HG02571 (cell line): ENCODE results near the gene EML6.
A peak's percentile ranks its signal among the peaks of the same experiment; 100 is the strongest.
"Not testable (repeated sequence)": the region's sequence is repeated elsewhere in the genome, so short reads cannot be mapped to it uniquely, and the experiment has no call there.

ENCODE experiments used
- ATAC-seq: cut with Tn5 transposase; IDR thresholded peaks from one replicate; pipeline ENCODE4 v1.9.1; 2021; ENCODE audit warnings: mild to moderate bottlenecking, moderate library complexity; ENCODE audit not compliant: unreplicated experiment

Gene EML6

GRCh38 chr2:54839461-54840255, 116.2 kb downstream of the EML6 start:
- no peak for ATAC-seq

DNA sequence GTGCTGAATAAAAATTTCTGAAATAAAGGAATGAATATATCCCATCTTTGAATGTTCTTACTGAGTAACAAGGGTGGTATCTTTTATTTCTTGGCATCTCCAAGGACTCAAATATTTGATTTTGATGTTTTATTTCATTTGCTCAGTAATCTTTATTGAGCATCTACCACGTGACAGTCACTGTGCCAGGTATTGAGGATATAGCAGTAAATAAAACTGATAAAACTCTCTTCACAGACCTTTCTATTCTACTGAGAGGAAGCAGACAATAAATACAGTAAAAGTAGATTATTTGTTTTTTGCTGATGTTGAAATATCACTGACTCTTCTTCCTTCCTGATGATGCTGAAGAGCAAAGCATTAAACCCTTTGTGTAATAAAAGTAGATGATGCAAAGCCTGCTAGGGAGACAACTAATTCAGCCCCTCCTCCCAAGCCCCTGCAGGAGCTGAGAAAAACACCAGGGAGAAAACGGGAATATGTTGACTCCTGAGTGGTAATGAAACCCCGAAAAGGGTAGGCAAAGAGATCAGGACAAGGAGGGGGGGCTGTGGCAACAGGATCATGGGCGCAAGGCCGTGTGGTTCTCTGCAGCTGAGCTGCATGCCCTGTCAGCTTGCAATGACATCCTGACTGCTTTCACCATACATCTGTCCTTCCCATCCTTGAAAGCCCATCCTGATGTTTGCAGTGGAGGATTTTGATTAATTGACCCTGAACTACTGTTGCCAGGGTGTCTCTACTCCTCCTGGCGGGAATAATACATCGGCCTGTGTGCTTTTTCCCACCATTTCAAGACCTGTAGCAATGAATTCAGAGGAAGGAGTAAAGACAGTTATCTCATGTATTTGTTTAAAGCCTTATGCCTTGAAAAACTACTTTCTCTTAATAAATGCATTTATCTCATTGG, 117.4 kb downstream of the EML6 start:
- ATAC-seq: no peak

DNA sequence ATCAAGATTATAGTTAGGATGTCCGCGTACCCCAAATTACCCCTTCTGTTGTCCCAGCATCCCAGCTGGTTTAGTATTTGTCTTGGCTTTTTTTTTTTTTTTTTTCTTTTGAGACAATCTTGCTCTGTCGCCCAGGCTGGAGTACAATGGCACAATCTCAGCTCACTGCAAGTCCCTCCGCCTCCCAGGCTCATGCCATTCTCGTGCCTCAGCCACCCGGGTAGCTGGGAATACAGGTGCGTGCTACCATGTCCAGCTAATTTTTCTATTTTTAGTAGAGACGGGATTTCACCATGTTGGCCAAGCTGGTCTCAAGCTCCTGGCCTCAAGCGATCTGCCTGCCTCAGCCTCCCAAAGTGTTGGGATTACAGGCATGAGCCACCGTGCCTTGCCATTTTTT, 118.0 kb downstream of the EML6 start:
- not testable (repeated sequence) for ATAC-seq

- no peak for ATAC-seq
These were observed 121.6 kb downstream of the EML6 start for GRCh38 chr2:54845094-54845493.

DNA sequence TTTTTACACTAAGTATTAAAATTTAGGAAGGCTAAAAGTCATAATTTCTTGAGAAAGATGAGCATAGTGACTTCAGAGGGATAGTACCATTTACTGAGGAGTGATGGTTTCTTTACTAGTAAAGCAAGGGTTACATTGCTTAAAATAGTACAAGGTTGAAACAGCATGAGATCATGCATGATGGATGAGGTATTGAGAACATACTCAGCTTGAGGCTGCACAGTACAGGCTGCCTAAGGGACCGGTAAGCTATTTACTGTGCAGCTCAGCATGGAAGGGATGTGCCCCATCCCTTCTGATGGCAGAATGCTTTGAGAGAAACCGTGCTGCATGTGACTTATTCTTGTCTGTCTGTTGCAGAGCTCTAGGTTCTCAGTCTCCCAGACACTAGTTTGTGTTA, 122.1 kb downstream of the EML6 start:
- no peak for ATAC-seq

DNA sequence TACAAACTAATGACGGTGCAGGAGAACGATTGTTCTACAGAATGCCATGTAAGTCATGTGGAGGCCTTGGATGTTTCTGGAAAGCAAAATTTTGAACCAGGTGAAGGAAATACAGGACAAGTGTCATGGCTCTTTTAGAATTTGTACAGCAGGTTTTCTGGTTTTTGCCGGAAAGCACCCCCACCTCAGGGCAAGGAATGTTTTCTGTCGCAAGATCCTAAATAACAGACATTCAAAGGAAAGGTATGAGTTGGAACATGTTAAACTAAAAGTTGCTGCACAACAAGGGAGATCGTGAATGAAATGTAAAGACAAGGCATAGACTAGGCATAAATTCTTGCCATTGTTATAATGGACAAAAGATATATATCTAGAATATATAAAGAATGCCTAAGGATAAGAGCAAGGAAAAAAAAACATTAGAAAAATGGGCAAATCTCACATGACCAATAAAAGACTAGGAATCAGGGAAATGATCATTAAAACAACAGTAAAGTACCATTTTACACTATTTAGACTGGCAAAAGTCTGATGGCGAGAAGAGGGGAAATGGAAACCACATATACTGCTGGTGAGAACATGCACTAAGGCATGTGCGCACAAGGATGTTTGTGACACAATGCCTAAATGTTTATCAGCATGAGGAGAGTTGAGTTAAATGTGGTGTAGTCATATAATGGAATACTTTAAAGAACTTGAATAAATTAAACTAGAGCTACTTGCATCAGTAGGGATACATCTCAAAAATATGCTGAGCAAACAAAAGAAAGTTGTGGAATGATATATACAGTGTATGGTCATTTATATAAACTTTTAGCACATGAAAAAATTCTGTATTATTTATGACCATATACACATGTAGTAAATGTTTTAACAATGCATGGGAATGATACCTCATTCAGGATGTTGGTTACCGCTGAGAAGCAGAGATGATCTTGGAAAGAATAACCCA, 127.0 kb downstream of the EML6 start:
- no peak for ATAC-seq

DNA sequence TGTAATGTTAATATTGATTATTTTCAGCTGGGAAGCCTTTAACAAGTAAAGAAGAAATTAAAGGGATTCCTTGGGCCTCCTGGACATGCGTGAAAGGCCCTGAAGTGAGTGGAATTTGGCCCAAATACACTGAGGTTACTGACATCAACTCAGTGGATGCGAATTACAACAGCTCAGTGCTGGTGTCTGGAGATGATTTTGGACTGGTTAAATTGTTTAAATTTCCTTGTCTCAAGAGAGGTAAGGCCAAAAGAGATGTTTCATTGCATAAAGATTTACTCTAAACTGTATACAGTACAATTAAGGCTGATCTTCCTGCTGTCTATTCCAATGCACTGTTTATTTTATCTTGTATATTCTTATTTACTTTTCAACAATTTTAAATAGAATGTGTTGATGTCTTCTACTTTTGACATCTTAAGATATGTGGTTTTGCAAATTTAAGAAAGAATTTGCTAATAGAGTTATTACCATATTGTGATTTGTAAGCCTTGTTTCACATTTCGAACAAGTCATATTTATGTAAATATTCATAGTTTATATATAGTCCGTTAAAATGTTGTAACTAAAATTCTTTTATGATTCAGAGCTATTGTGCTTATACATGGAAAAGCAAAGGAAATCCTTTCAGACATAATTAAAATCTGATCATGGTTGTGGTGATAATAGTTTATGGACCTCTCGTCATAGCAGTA, 130.3 kb downstream of the EML6 start:
- ATAC-seq: no peak

GRCh38 chr2:54855434-54855833, 132.0 kb downstream of the EML6 start:
- ATAC-seq: no peak

GRCh38 chr2:54858021-54858681, 134.7 kb downstream of the EML6 start:
- ATAC-seq: no peak

- no peak for ATAC-seq
These were observed 136.0 kb downstream of the EML6 start for GRCh38 chr2:54859416-54859815.

- ATAC-seq: no peak
These were observed 136.7 kb downstream of the EML6 start for GRCh38 chr2:54859997-54860701.

GRCh38 chr2:54862229-54862628, 138.8 kb downstream of the EML6 start:
- ATAC-seq: no peak

GRCh38 chr2:54862742-54863141, 139.3 kb downstream of the EML6 start:
- no peak for ATAC-seq

GRCh38 chr2:54863660-54864059, 140.2 kb downstream of the EML6 start:
- ATAC-seq: no peak

GRCh38 chr2:54864096-54864495, 140.6 kb downstream of the EML6 start:
- ATAC-seq: no peak

DNA sequence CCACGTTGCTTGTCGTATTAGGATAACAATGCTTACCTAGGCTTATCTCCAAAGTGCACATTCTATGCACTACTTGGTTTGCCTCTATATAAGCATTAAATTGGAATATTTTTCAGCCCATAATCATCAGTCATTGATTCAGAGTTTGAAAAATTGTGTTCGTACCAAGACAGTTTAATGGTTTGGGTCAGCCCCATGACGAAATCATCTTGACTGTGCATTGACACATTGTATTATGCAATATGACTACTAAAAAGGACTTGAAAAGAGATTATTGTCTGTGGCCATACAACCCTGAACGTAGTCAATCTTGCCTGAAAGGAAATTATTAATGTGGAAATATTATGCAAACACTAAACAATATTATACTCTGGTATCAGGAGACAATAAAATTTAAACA, 141.3 kb downstream of the EML6 start:
- ATAC-seq: no peak

DNA sequence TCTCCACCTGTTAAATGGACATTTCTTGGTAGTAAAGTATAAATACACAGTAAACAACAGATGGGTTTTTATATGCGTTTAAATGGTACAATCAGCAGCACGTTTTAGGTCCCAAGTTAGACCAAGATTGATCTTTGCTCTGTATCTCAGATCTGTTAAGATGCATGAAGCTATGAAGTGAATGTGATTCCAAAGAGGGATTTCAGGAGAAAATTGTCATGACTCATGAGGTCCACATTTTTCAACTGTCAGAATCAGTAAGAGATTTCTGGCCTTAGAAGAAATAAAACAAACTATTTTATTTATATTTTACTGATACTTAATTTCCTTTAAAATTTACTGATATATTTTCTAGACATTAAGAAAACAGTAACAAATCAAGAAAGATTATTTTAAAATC, 142.7 kb downstream of the EML6 start:
- ATAC-seq: no peak

GRCh38 chr2:54866868-54867267, 143.4 kb downstream of the EML6 start:
- ATAC-seq: peak; percentile 86

DNA sequence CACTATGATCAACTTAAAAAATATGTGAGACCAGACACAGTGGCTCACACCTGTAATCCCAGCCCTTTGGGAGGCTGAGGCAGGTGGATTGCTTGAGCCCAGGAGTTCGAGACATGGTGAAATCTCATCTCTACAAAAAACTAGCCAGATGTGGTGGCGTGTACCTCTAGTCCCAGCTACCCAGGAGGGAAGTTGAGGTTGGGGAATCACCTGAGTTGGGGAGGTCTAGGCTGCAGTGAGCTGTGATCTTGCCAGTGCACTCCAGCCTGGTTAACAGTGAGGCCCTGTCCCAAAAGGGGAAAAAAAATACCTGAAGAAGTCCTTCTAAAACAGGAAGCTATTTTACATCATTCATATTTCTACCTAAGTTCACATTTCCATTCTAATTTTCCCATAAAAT, 144.0 kb downstream of the EML6 start:
- no peak for ATAC-seq
